ENCODE data around the gene COBLL1.
A peak's percentile ranks its signal among the peaks of the same experiment; 100 is the strongest.
"Not testable (repeated sequence)": the region's sequence is repeated elsewhere in the genome, so short reads cannot be mapped to it uniquely, and the experiment has no call there.

Gene COBLL1

DNA sequence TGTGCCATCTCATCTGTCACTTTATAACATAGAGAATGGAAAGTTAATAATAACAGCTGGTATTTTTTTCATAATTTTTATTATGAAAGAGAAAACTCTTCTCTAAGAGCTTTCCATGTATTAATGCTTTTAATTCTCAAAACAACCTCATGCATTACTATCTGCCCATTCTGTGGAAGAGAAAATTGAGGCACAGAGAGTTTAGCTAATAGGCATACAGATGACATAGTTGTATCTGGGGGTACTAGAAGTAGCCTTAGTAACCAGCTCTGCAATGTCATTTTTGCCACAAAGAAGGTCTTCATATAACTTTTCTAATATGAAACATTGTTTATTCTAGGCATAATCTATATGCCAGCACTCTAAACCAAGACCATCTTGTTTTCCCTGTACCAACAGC is 36.3 kb upstream of the COBLL1 start:
- FAIRE-seq (no peak), DNase-seq (ENCODE audit: insufficient read length, low spot score) (no peak)
- TF ChIP-seq POU2F2 (IDR thresholded peaks at IDR 0.05; ENCODE audit: low read depth, low read length) (no peak), PAX5 (IDR thresholded peaks at IDR 0.05; ENCODE audit: insufficient read depth, low read length, severe bottlenecking) (no peak), SPI1 (IDR thresholded peaks at IDR 0.05; ENCODE audit: low read depth, low read length) (no peak), POLR2AphosphoS5 (IDR thresholded peaks at IDR 0.05; ENCODE audit: low read depth, low read length) (no peak), TAF1 (IDR thresholded peaks at IDR 0.05; ENCODE audit: low read depth, low read length) (no peak), POLR2A (IDR thresholded peaks at IDR 0.05; ENCODE audit: low read depth, low read length) (no peak)

DNA sequence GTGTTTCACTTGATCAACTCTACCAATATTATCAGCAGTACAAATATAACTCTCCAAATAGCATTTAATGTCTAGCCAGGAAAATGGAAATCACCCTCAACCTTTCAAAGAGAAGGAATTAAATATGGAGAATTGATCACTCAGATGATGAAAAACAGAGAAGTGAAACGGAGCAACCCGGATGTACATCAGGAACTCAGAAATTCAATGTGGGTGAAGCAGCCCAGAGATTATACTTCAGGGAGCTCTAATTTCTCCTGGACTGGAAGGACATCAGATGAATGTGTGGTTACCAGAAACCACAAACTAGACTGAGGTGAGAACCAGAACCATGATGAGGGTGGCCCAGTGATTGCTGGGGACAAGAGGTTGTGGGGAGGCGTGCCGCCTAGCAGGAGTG is 35.5 kb upstream of the COBLL1 start:
- TF ChIP-seq PAX5 (IDR thresholded peaks at IDR 0.05; ENCODE audit: insufficient read depth, low read length, severe bottlenecking) (no peak), TAF1 (IDR thresholded peaks at IDR 0.05; ENCODE audit: low read depth, low read length) (no peak), SPI1 (IDR thresholded peaks at IDR 0.05; ENCODE audit: low read depth, low read length) (no peak), POLR2AphosphoS5 (IDR thresholded peaks at IDR 0.05; ENCODE audit: low read depth, low read length) (no peak), POU2F2 (IDR thresholded peaks at IDR 0.05; ENCODE audit: low read depth, low read length) (no peak), POLR2A (IDR thresholded peaks at IDR 0.05; ENCODE audit: low read depth, low read length) (no peak)
- FAIRE-seq (no peak), DNase-seq (ENCODE audit: insufficient read length, low spot score) (no peak)

- TF ChIP-seq TAF1 (IDR thresholded peaks at IDR 0.05; ENCODE audit: low read depth, low read length): no peak
- no peak for DNase-seq (ENCODE audit: insufficient read length, low spot score)
- FAIRE-seq: no peak
Measured at GRCh38 chr2:164875334-164876205, 33.9 kb upstream of the COBLL1 start.

- FAIRE-seq (no peak), DNase-seq (ENCODE audit: insufficient read length, low spot score) (no peak)
- TF ChIP-seq PAX5 (IDR thresholded peaks at IDR 0.05; ENCODE audit: insufficient read depth, low read length, severe bottlenecking) (no peak), POLR2A (IDR thresholded peaks at IDR 0.05; ENCODE audit: low read depth, low read length) (no peak), SPI1 (IDR thresholded peaks at IDR 0.05; ENCODE audit: low read depth, low read length) (no peak), POLR2AphosphoS5 (IDR thresholded peaks at IDR 0.05; ENCODE audit: low read depth, low read length) (no peak), TAF1 (IDR thresholded peaks at IDR 0.05; ENCODE audit: low read depth, low read length) (no peak)
Measured at GRCh38 chr2:164873210-164873908, 31.7 kb upstream of the COBLL1 start.

DNA sequence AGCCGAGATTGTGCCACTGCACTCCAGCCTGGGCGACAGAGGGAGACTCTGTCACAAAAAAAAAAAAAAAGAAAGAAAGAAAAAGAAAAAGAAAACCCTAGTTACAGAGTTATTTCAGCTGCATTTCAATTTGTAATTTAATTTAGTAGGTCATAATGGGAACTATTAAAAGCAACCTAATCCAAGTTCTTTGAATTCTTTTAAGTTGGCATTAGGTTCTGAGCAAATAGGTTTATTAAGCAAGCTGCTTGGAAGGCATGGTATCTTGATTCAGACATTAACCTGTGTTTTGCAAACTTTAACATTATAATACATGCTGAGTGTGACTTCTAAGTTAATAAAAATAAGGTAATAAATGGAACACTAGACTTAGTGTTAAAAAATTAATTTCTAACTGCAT is 29.8 kb upstream of the COBLL1 start:
- FAIRE-seq (no peak), DNase-seq (ENCODE audit: insufficient read length, low spot score) (no peak)
- TF ChIP-seq SPI1 (IDR thresholded peaks at IDR 0.05; ENCODE audit: low read depth, low read length) (no peak), POLR2AphosphoS5 (IDR thresholded peaks at IDR 0.05; ENCODE audit: low read depth, low read length) (no peak), POU2F2 (IDR thresholded peaks at IDR 0.05; ENCODE audit: low read depth, low read length) (no peak), POLR2A (IDR thresholded peaks at IDR 0.05; ENCODE audit: low read depth, low read length) (no peak), PAX5 (IDR thresholded peaks at IDR 0.05; ENCODE audit: insufficient read depth, low read length, severe bottlenecking) (no peak), TAF1 (IDR thresholded peaks at IDR 0.05; ENCODE audit: low read depth, low read length) (no peak)

DNA sequence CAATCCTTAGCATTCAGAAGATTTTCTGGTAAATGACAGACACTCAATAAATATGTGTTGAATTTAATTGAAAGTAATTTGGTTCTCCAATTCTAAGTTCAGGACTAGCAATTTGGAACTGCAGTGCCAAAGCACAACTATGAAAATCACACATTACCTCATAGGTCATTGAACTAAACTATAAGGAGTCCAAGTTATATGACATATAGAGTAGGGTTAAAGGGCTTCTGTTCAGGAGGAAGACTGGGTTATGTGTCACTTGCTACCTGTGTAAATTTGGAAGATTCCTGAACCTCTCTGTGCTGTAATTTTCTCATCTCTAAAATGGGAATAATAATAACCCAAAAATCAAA is 27.8 kb upstream of the COBLL1 start:
- TF ChIP-seq TAF1 (IDR thresholded peaks at IDR 0.05; ENCODE audit: low read depth, low read length): no peak
- no peak for TF ChIP-seq POLR2AphosphoS5 (IDR thresholded peaks at IDR 0.05; ENCODE audit: low read depth, low read length)
- no peak for TF ChIP-seq PAX5 (IDR thresholded peaks at IDR 0.05; ENCODE audit: insufficient read depth, low read length, severe bottlenecking)
- no peak for TF ChIP-seq POLR2A (IDR thresholded peaks at IDR 0.05; ENCODE audit: low read depth, low read length)
- no peak for TF ChIP-seq POU2F2 (IDR thresholded peaks at IDR 0.05; ENCODE audit: low read depth, low read length)
- TF ChIP-seq SPI1 (IDR thresholded peaks at IDR 0.05; ENCODE audit: low read depth, low read length): no peak
- no peak for FAIRE-seq
- DNase-seq (ENCODE audit: insufficient read length, low spot score): no peak

- FAIRE-seq: no peak
- DNase-seq (ENCODE audit: insufficient read length, low spot score): no peak
- TF ChIP-seq POLR2A (IDR thresholded peaks at IDR 0.05; ENCODE audit: low read depth, low read length) (no peak), POU2F2 (IDR thresholded peaks at IDR 0.05; ENCODE audit: low read depth, low read length) (no peak), TAF1 (IDR thresholded peaks at IDR 0.05; ENCODE audit: low read depth, low read length) (no peak), POLR2AphosphoS5 (IDR thresholded peaks at IDR 0.05; ENCODE audit: low read depth, low read length) (no peak), PAX5 (IDR thresholded peaks at IDR 0.05; ENCODE audit: insufficient read depth, low read length, severe bottlenecking) (no peak), SPI1 (IDR thresholded peaks at IDR 0.05; ENCODE audit: low read depth, low read length) (no peak)
Measured at GRCh38 chr2:164868563-164869419, 27.2 kb upstream of the COBLL1 start.

DNA sequence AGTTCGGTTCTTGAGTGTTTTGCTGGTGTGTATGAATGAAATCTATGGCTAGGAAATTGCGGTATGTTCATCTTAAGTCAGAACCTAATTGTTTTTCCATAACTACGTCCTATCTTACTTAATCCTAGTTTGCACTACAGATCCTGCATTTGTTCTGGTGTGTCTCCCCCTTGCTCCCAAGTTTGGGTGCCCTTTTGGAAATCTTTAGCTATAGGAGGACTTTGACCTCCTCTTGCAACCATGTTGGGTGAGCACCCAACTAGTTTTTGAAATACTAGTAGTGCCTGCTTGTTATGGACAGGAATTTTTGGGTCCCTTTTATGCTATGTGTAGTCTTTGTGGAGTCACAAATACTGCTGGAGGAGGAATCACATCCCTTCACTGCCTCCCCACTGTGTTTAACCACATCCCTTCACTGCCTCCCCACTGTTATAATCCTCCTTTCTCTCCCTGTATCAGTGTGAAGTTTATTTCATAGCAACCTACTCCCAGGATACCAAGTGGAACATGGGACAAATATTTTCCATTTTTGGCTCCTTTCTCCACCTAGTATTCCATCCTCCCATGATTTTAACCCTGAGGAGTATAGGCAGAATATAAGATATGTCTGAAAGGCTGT is 26.3 kb upstream of the COBLL1 start:
- no peak for FAIRE-seq
- TF ChIP-seq POLR2AphosphoS5 (IDR thresholded peaks at IDR 0.05; ENCODE audit: low read depth, low read length): no peak
- no peak for TF ChIP-seq TAF1 (IDR thresholded peaks at IDR 0.05; ENCODE audit: low read depth, low read length)
- TF ChIP-seq POLR2A (IDR thresholded peaks at IDR 0.05; ENCODE audit: low read depth, low read length): no peak
- no peak for TF ChIP-seq POU2F2 (IDR thresholded peaks at IDR 0.05; ENCODE audit: low read depth, low read length)
- no peak for TF ChIP-seq PAX5 (IDR thresholded peaks at IDR 0.05; ENCODE audit: insufficient read depth, low read length, severe bottlenecking)
- TF ChIP-seq SPI1 (IDR thresholded peaks at IDR 0.05; ENCODE audit: low read depth, low read length): no peak
- DNase-seq (ENCODE audit: insufficient read length, low spot score): no peak

DNA sequence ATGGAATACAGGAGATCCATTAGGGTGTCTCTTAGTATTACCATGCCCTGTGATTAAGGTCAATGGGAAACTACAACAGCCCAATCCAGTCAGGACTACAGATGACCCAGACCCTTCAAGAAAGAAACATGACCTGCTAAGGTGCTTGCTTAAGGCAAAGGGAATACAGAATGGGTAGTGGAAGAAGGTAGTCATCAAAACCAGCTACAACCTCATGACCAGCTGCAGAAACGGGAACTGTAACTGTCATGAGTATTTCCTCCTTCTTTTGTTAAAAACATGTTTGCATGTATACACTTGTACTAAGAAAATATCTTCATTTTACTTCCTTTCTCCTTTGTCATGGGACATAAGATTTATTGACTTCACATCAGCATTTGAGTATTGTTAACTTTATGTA is 24.8 kb upstream of the COBLL1 start:
- peak; percentile 22; the same call in 1 of the 2 replicates for TF ChIP-seq SPI1 (IDR thresholded peaks at IDR 0.05; ENCODE audit: low read depth, low read length)
- FAIRE-seq; DNase-seq (ENCODE audit: insufficient read length, low spot score): not testable (repeated sequence)
